GM21447 (cell line): ENCODE data around the gene SNCG.
"Not testable (repeated sequence)": the region's sequence is repeated elsewhere in the genome, so short reads cannot be mapped to it uniquely, and the experiment has no call there.

Source experiments
- ATAC-seq: cut with Tn5 transposase; IDR thresholded peaks from one replicate; pipeline ENCODE4 v1.9.1; 2021; ENCODE audit not compliant: unreplicated experiment

SNCG gene

GRCh38 chr10:86972613-86973380, 14.4 kb downstream of the SNCG start:
- no peak for ATAC-seq

- ATAC-seq: no peak
Observed at GRCh38 chr10:86974484-86974883, 16.1 kb downstream of the SNCG start.

- ATAC-seq: no peak
Observed at GRCh38 chr10:86976362-86977056, 18.1 kb downstream of the SNCG start.

- not testable (repeated sequence) for ATAC-seq
Observed at GRCh38 chr10:86978457-86978856, 20.1 kb downstream of the SNCG start.

GRCh38 chr10:86979296-86979818, 21.0 kb downstream of the SNCG start:
- no peak for ATAC-seq

- ATAC-seq: no peak
Observed at GRCh38 chr10:86979977-86980448, 21.6 kb downstream of the SNCG start.

- ATAC-seq: not testable (repeated sequence)
Observed at GRCh38 chr10:86981020-86981419, 22.6 kb downstream of the SNCG start.

- no peak for ATAC-seq
Observed at GRCh38 chr10:86981716-86982115, 23.3 kb downstream of the SNCG start.

- ATAC-seq: not testable (repeated sequence)
Observed at GRCh38 chr10:86984498-86984897, 26.1 kb downstream of the SNCG start.

- no peak for ATAC-seq
Observed at GRCh38 chr10:86988520-86988919, 30.1 kb downstream of the SNCG start.

- ATAC-seq: not testable (repeated sequence)
Observed at GRCh38 chr10:86991362-86991761, 33.0 kb downstream of the SNCG start.

- ATAC-seq: no peak
Observed at GRCh38 chr10:86992456-86992855, 34.1 kb downstream of the SNCG start.

GRCh38 chr10:86992929-86993328, 34.5 kb downstream of the SNCG start:
- ATAC-seq: no peak

GRCh38 chr10:86999802-87000403, 41.5 kb downstream of the SNCG start:
- ATAC-seq: not testable (repeated sequence)

GRCh38 chr10:87000491-87000890, 42.1 kb downstream of the SNCG start:
- ATAC-seq: no peak

- ATAC-seq: not testable (repeated sequence)
Observed at GRCh38 chr10:87007124-87007523, 48.7 kb downstream of the SNCG start.

GRCh38 chr10:87007674-87008073, 49.3 kb downstream of the SNCG start:
- not testable (repeated sequence) for ATAC-seq

- not testable (repeated sequence) for ATAC-seq
Observed at GRCh38 chr10:87008303-87008702, 49.9 kb downstream of the SNCG start.

GRCh38 chr10:87009134-87009696, 50.8 kb downstream of the SNCG start:
- ATAC-seq: not testable (repeated sequence)
